ENCODE measurements around the gene TRAF7.

The TRAF7 gene

DNA sequence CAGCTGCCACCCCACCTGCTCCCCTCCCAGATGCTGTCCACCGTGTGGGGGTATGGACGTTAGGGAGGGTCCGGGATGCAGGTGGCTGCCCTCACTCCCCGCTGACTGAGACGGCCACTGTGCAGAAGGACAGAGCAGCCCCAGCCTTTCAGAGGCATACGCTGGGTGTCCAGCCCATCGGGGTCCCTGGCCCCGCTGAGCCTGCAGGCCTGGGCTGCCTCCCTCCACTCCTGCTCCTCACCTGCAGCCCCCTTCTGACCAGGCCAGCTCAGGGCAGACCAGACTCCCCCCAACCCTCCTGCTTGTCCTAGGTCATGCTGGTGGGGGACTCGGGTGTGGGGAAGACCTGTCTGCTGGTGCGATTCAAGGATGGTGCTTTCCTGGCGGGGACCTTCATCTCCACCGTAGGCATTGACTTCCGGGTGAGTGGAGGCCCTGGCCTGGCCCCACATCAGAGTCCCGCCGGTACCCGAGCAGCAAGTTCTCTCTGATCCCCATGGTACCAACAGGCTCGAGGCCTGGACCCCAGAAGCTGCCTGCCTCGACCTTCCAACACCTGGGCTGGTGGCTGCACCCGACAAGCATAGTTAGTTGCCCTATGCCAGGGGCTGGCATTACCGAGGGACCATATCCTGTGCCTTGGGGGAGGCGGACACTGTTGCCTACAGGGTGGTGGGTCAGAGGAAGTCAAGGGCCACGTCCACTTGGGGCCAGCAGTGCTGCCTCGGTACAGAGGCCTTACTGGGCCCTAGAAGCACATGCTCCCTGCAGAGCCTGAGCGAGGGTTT is 5.8 kb upstream of the TRAF7 start:
- H2AFZ ChIP-seq (ENCODE audit: low read depth, low read length): no peak overlapping the region
- H3K9ac ChIP-seq (ENCODE audit: low read length): peak overlapping the region; percentile 61
- peak overlapping the region; percentile 72; the same call in 1 of the 2 replicates for H3K27ac ChIP-seq (ENCODE audit: low read length)
- H3K4me3 ChIP-seq (ENCODE audit: low read length): peak overlapping the region; percentile 88
- H3K4me1 ChIP-seq (ENCODE audit: low read length): peaks cover 50% of the 10 kb centered on the region
- peak overlapping the region; percentile 99 for H3K4me2 ChIP-seq (ENCODE audit: low read length)
- H3K27me3 ChIP-seq (ENCODE audit: low read depth, low read length): peaks cover 4% of the 10 kb centered on the region; the same call in 1 of the 2 replicates
- peaks cover 34% of the 10 kb centered on the region for H3K36me3 ChIP-seq (replicated peaks; ENCODE audit: low read depth, low read length)
- no peaks in the 10 kb centered on the region for H3K9me3 ChIP-seq (ENCODE audit: insufficient read depth, low read length)
- TF ChIP-seq, protein P1, sequence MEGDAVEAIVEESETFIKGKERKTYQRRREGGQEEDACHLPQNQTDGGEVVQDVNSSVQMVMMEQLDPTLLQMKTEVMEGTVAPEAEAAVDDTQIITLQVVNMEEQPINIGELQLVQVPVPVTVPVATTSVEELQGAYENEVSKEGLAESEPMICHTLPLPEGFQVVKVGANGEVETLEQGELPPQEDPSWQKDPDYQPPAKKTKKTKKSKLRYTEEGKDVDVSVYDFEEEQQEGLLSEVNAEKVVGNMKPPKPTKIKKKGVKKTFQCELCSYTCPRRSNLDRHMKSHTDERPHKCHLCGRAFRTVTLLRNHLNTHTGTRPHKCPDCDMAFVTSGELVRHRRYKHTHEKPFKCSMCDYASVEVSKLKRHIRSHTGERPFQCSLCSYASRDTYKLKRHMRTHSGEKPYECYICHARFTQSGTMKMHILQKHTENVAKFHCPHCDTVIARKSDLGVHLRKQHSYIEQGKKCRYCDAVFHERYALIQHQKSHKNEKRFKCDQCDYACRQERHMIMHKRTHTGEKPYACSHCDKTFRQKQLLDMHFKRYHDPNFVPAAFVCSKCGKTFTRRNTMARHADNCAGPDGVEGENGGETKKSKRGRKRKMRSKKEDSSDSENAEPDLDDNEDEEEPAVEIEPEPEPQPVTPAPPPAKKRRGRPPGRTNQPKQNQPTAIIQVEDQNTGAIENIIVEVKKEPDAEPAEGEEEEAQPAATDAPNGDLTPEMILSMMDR (IDR thresholded peaks at IDR 0.05; ENCODE audit: low read depth, low read length): no peak
- peaks cover 37% of the 10 kb centered on the region for H4K20me1 ChIP-seq (ENCODE audit: insufficient read depth, low read length)
- H3K79me2 ChIP-seq (ENCODE audit: low read length): peaks cover 36% of the 10 kb centered on the region

- no peak overlapping the region for H2AFZ ChIP-seq (ENCODE audit: low read depth, low read length)
- H3K9ac ChIP-seq (ENCODE audit: low read length): peak overlapping the region; percentile 61; the same call in 1 of the 2 replicates
- peak overlapping the region; percentile 88 for H3K4me3 ChIP-seq (ENCODE audit: low read length)
- H3K9me3 ChIP-seq (ENCODE audit: insufficient read depth, low read length): no peaks in the 10 kb centered on the region
- peaks cover 40% of the 10 kb centered on the region for H3K79me2 ChIP-seq (ENCODE audit: low read length)
- TF ChIP-seq EZH2phosphoT487 (IDR thresholded peaks at IDR 0.05; ENCODE audit: low read depth): no peak
- TF ChIP-seq, protein P1 (IDR thresholded peaks at IDR 0.05; ENCODE audit: low read depth, low read length): no peak
- H3K4me2 ChIP-seq (ENCODE audit: low read length): peak overlapping the region; percentile 99
- H3K27ac ChIP-seq (ENCODE audit: low read length): peak overlapping the region; percentile 72
- peaks cover 37% of the 10 kb centered on the region for H3K36me3 ChIP-seq (replicated peaks; ENCODE audit: low read depth, low read length)
- H4K20me1 ChIP-seq (ENCODE audit: insufficient read depth, low read length): peaks cover 37% of the 10 kb centered on the region
- H3K4me1 ChIP-seq (ENCODE audit: low read length): peaks cover 50% of the 10 kb centered on the region
- H3K27me3 ChIP-seq (ENCODE audit: low read depth, low read length): peaks cover 4% of the 10 kb centered on the region; the same call in 1 of the 2 replicates
Measured at GRCh38 chr16:2150418-2151187, 5.0 kb upstream of the TRAF7 start.

DNA sequence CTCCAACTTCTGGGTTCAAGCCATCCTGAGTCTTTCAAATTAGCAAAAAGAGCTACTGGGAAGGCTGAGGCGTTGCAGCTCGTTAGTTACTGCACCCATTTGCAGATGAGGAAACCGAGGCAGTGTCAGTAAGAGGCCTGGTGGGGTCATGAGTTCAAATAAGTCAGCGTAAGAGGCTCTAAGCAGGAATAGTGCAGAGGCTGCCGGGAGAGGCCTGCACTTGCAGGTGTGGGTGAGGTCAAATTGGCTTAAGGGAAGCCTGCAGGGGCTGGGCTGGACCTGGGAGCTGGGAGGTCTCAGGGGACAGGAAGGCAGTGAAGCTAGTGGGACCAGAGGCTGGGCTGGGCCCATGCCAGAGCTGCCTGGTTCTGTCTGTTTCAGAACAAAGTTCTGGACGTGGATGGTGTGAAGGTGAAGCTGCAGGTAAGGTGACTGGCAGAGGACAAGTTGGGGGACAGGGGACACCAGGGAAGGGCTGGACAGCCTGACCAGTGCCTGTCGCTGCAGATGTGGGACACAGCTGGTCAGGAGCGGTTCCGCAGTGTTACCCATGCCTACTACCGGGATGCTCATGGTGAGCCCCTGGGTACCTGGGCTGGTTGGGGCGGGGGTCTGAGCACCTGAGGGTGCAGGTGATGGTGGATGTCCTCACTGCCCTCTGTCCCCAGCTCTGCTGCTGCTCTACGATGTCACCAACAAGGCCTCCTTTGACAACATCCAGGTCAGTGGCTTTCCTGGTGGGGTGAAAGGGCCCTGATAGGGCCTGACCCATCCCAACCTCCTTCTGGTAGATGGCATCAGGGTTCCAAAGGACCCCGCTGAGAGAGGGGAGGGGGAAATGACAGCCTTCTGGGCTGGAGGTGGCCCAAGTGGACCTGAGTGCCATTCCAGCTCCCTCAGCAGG is 4.1 kb upstream of the TRAF7 start:
- peak overlapping the region; percentile 72 for H3K27ac ChIP-seq (ENCODE audit: low read length)
- H3K4me3 ChIP-seq (ENCODE audit: low read length): peak overlapping the region; percentile 88; the same call in 1 of the 2 replicates
- H3K36me3 ChIP-seq (replicated peaks; ENCODE audit: low read depth, low read length): peaks cover 37% of the 10 kb centered on the region
- peaks cover 46% of the 10 kb centered on the region for H3K79me2 ChIP-seq (ENCODE audit: low read length)
- peaks cover 4% of the 10 kb centered on the region; the same call in 1 of the 2 replicates for H3K27me3 ChIP-seq (ENCODE audit: low read depth, low read length)
- peaks cover 50% of the 10 kb centered on the region for H3K4me1 ChIP-seq (ENCODE audit: low read length)
- no peak overlapping the region for H2AFZ ChIP-seq (ENCODE audit: low read depth, low read length)
- H3K4me2 ChIP-seq (ENCODE audit: low read length): peak overlapping the region; percentile 99
- H3K9ac ChIP-seq (ENCODE audit: low read length): peak overlapping the region; percentile 99; the same call in 1 of the 2 replicates
- no peaks in the 10 kb centered on the region for H3K9me3 ChIP-seq (ENCODE audit: insufficient read depth, low read length)
- TF ChIP-seq, protein P1 (IDR thresholded peaks at IDR 0.05; ENCODE audit: low read depth, low read length): no peak
- TF ChIP-seq EZH2phosphoT487 (IDR thresholded peaks at IDR 0.05; ENCODE audit: low read depth): no peak
- H4K20me1 ChIP-seq (ENCODE audit: insufficient read depth, low read length): peaks cover 37% of the 10 kb centered on the region

Data from OCI-LY3 (cell line).